Tibial artery (tissue), 4 donors: ENCODE measurements around the gene SMAD2.

Source experiments
- DNase-seq, 2 donors: peaks; one replicate each; pipeline ENCODE4 v3.0.0-alpha.2; 2019
- H3K27ac ChIP-seq, 2 donors: fragments of 200-600 bp; sonication (generic) in 1 of 2; 1 replicate in 1 of 2; 2 replicates in 1 of 2; pipeline ENCODE4 v1.5.1; 2018 to 2019; ENCODE audit warnings: mild to moderate bottlenecking in 1 of 2
- H3K27me3 ChIP-seq, 2 donors: fragments of 200-600 bp; sonication (generic) in 1 of 2; one replicate each; pipeline versions ENCODE4 v1.5.1 to v1.6.0; 2016 to 2019
- H3K36me3 ChIP-seq, 3 donors: fragments of 200-600 bp; sonication (generic) in 2 of 3; one replicate each; pipeline ENCODE4 v1.5.1; 2016 to 2019; ENCODE audit warnings: mild to moderate bottlenecking in 2 of 3
- H3K4me1 ChIP-seq, 4 donors: fragments of 200-600 bp; sonication (generic) in 2 of 4; 1 replicate in 3 of 4; 2 replicates in 1 of 4; pipeline ENCODE4 v1.5.1; 2016 to 2019
- H3K4me3 ChIP-seq, 2 donors: fragments of 200-600 bp; sonication (generic) in 1 of 2; 1 replicate in 1 of 2; 2 replicates in 1 of 2; pipeline ENCODE4 v1.5.1; 2018 to 2019; ENCODE audit warnings: mild to moderate bottlenecking in 2 of 2
- H3K9me3 ChIP-seq, 3 donors: fragments of 200-600 bp; sonication (generic) in 1 of 3; one replicate each; pipeline ENCODE4 v1.5.1; 2016 to 2019
- CTCF ChIP-seq, 2 experiments: fragments of 200-600 bp in 1 of 2; fragments of 450-650 bp in 1 of 2; IDR thresholded peaks; one replicate each; pipeline ENCODE4 v1.5.1; 2017 to 2019; ENCODE audit warnings: antibody characterized with exemption in 2 of 2, mild to moderate bottlenecking in 1 of 2, moderate library complexity in 1 of 2
- intact Hi-C: fragments of 100-400 bp; cut with DNase I; formaldehyde crosslinking; loops from one replicate; pipeline ENCODE4 v1.15.0; 2023; ENCODE audit warnings: low total_unique reads

Gene SMAD2

GRCh38 chr18:47944972-47945852 lies 14.8 kb upstream of the SMAD2 start:
- Histone ChIP-seq H3K27me3 (no peaks in the 10 kb centered on the region), H3K4me1 (no peaks in the 10 kb centered on the region), H3K9me3 (no peaks in the 10 kb centered on the region), H3K36me3 (no peaks in the 10 kb centered on the region), H3K27ac (no peak overlapping the region), H3K4me3 (no peak overlapping the region)
- no peak for TF ChIP-seq CTCF (IDR thresholded peaks at IDR 0.05)
- intact Hi-C loops = no loop called here
- no peak for DNase-seq

- H3K9me3 ChIP-seq = no peaks in the 10 kb centered on the region
- peaks cover 0 to 1% (median 0%) of the 10 kb centered on the region in 4 donors for H3K4me1 ChIP-seq
- intact Hi-C loops = loop anchor here (10.0 kb wide), 2 partner anchors 68 to 508 kb away; no protein-coding TSS in a partner anchor
- no peak overlapping the region for H3K4me3 ChIP-seq
- H3K36me3 ChIP-seq = no peaks in the 10 kb centered on the region
- no peak for TF ChIP-seq CTCF (IDR thresholded peaks at IDR 0.05)
- DNase-seq = no peak
- peaks cover 0 to 2% of the 10 kb centered on the region in 2 donors for H3K27me3 ChIP-seq
- no peak overlapping the region for H3K27ac ChIP-seq
Observed at GRCh38 chr18:47936952-47937351, 6.5 kb upstream of the SMAD2 start.

GRCh38 chr18:47935321-47936055 lies 5.0 kb upstream of the SMAD2 start:
- no peak overlapping the region for H3K4me3 ChIP-seq
- no peak overlapping the region for H3K27ac ChIP-seq
- peaks cover 0 to 7% (median 0%) of the 10 kb centered on the region in 4 donors for H3K4me1 ChIP-seq
- peaks cover 0 to 2% of the 10 kb centered on the region in 2 donors for H3K27me3 ChIP-seq
- no peak for DNase-seq
- H3K9me3 ChIP-seq = no peaks in the 10 kb centered on the region
- H3K36me3 ChIP-seq = no peaks in the 10 kb centered on the region
- no peak for TF ChIP-seq CTCF (IDR thresholded peaks at IDR 0.05)
- intact Hi-C loops = loop anchor here (10.0 kb wide), 2 partner anchors 69 to 509 kb away; no protein-coding TSS in a partner anchor

GRCh38 chr18:47932603-47933002 lies 2.1 kb upstream of the SMAD2 start:
- H3K27me3 ChIP-seq = no peaks in the 10 kb centered on the region
- H3K27ac ChIP-seq = no peak overlapping the region
- intact Hi-C loops = loop anchor here (10.0 kb wide), 2 partner anchors 72 to 512 kb away; no protein-coding TSS in a partner anchor
- no peak overlapping the region for H3K4me3 ChIP-seq
- H3K36me3 ChIP-seq = no peaks in the 10 kb centered on the region
- H3K9me3 ChIP-seq = no peaks in the 10 kb centered on the region
- peaks cover 0 to 27% (median 10%) of the 10 kb centered on the region in 4 donors for H3K4me1 ChIP-seq
- DNase-seq = no peak
- TF ChIP-seq CTCF (IDR thresholded peaks at IDR 0.05) = no peak

GRCh38 chr18:47932190-47932589 lies 1.7 kb upstream of the SMAD2 start:
- intact Hi-C loops = loop anchor here (10.0 kb wide), 2 partner anchors 73 to 513 kb away; no protein-coding TSS in a partner anchor
- no peak for TF ChIP-seq CTCF (IDR thresholded peaks at IDR 0.05)

More at GRCh38 chr18:47932190-47932589, 1.7 kb upstream of the SMAD2 start:
- DNase-seq = no peak
- H3K27me3 ChIP-seq = no peaks in the 10 kb centered on the region
- H3K36me3 ChIP-seq = no peaks in the 10 kb centered on the region
- no peaks in the 10 kb centered on the region for H3K9me3 ChIP-seq
- H3K4me1 ChIP-seq = peaks cover 0 to 31% (median 12%) of the 10 kb centered on the region in 4 donors
- peak overlapping the region in 1 of 2 donors; percentile 87 for H3K27ac ChIP-seq
- no peak overlapping the region for H3K4me3 ChIP-seq
